Endothelial cell of umbilical vein (primary cell): ENCODE data around the gene SLC35A5. TPM values are rescaled to one million over a fixed set of nuclear protein-coding genes. Genes with fewer than 3 reads are reported as not detected.

ENCODE experiments used
- BruUV-seq: library from RNA; stranded (reverse); fragments of 400-500 nt; replicated peaks from 2 replicates; lab custom pipeline; 2021; lab: Mats Ljungman, UMichigan
- CTCF ChIA-PET: fragments of 300-600, 350-600 bp; sonication (Branson Sonifier 250); formaldehyde crosslinking; loops from one replicate; lab custom pipeline; 2021; ENCODE audit warnings: antibody characterized with exemption, inconsistent platforms; lab: Charles Lee
- POLR2A ChIA-PET: fragments of 300-600, 350-600 bp; sonication (Branson Sonifier 250); formaldehyde crosslinking; loops from one replicate; lab custom pipeline; 2021; ENCODE audit warnings: antibody characterized with exemption, inconsistent platforms; lab: Charles Lee
- DNase-seq: peaks from one replicate; pipeline ENCODE4 v3.0.0-alpha.2; 2011; ENCODE audit warnings: low read depth, low spot score
- FAIRE-seq: peaks from 2 replicates; lab custom pipeline; 2011; peaks lifted over from hg19 to GRCh38; lab: Jason Lieb, UNC
- H2AFZ ChIP-seq: 2 replicates; pipeline ENCODE4 v1.6.0; 2012; ENCODE audit warnings: low read depth, low read length, control low read depth, inconsistent platforms
- H3K27ac ChIP-seq: 2 replicates; pipeline ENCODE4 v1.5.1; 2011; ENCODE audit warnings: low read depth, mild to moderate bottlenecking, control low read depth, low read length, moderate library complexity; ENCODE audit not compliant: insufficient read depth
- H3K27me3 ChIP-seq, 2 experiments: 2 replicates each; pipeline versions ENCODE4 v1.6.0 to v1.6.1; 2011; ENCODE audit warnings: low read length in 2 of 2, mixed read lengths in 1 of 2; ENCODE audit not compliant: control insufficient read depth in 2 of 2, insufficient read depth in 2 of 2
- H3K36me3 ChIP-seq, 2 experiments: 2 replicates in 1 of 2; 3 replicates in 1 of 2; pipeline ENCODE4 v1.5.1; 2011; ENCODE audit warnings: low read length in 2 of 2, mild to moderate bottlenecking in 1 of 2, moderate library complexity in 1 of 2; ENCODE audit not compliant: control insufficient read depth in 2 of 2, insufficient read depth in 2 of 2; ENCODE audit errors: extremely low read depth in 1 of 2
- H3K4me1 ChIP-seq: 3 replicates; pipeline ENCODE4 v1.5.1; 2011; ENCODE audit warnings: mild to moderate bottlenecking, low read length; ENCODE audit not compliant: control insufficient read depth, insufficient read depth; ENCODE audit errors: extremely low read depth
- H3K4me2 ChIP-seq: 2 replicates; pipeline ENCODE4 v1.6.1; 2011; ENCODE audit warnings: low read length, control low read depth, mixed read lengths; ENCODE audit not compliant: insufficient read depth
- H3K4me3 ChIP-seq, 3 experiments: fragments of 200-600 bp in 1 of 3; sonication (generic), shearing (Covaris generic) in 1 of 3; replicated peaks in 1 of 3; 2 replicates each; pipeline ENCODE4 v1.5.1; 2011 to 2016; ENCODE audit warnings: control low read depth in 3 of 3, low read length in 3 of 3, mild to moderate bottlenecking in 2 of 3, inconsistent platforms in 1 of 3, low read depth in 1 of 3, moderate library complexity in 1 of 3; ENCODE audit not compliant: insufficient read depth in 1 of 3
- H3K79me2 ChIP-seq: 2 replicates; pipeline ENCODE4 v1.6.0; 2012; ENCODE audit warnings: low read length, inconsistent platforms; ENCODE audit not compliant: control insufficient read depth, insufficient read depth
- H3K9ac ChIP-seq: replicated peaks from 2 replicates; pipeline ENCODE3; 2011; ENCODE audit warnings: low read length, control low read depth; ENCODE audit not compliant: insufficient read depth; ENCODE audit errors: extremely low read depth
- H3K9me1 ChIP-seq: replicated peaks from 3 replicates; pipeline ENCODE4 v1.6.0; 2011; ENCODE audit warnings: mild to moderate bottlenecking, low read length; ENCODE audit not compliant: control insufficient read depth, insufficient read depth; ENCODE audit errors: extremely low read depth
- H3K9me3 ChIP-seq: replicated peaks from 2 replicates; pipeline ENCODE4 v1.5.1; 2012; ENCODE audit warnings: low read length, inconsistent platforms; ENCODE audit not compliant: control insufficient read depth, insufficient read depth
- H4K20me1 ChIP-seq: replicated peaks from 2 replicates; pipeline ENCODE3; 2011; ENCODE audit warnings: mild to moderate bottlenecking, low read length; ENCODE audit not compliant: control insufficient read depth, insufficient read depth; ENCODE audit errors: extremely low read depth
- CTCF ChIP-seq, 2 donors: IDR thresholded peaks; 1 replicate in 1 of 2; 2 replicates in 1 of 2; pipeline ENCODE4 v1.5.1; 2011; ENCODE audit warnings: low read length in 2 of 2, mild to moderate bottlenecking in 2 of 2, moderate library complexity in 2 of 2, control low read depth in 1 of 2, inconsistent platforms in 1 of 2, low read depth in 1 of 2; ENCODE audit not compliant: insufficient read depth in 1 of 2; ENCODE audit errors: extremely low read depth in 1 of 2
- EZH2 ChIP-seq: IDR thresholded peaks from 2 replicates; pipeline ENCODE4 v1.6.1; 2012; ENCODE audit warnings: borderline replicate concordance, low read depth, mild to moderate bottlenecking, moderate library complexity, low read length, inconsistent platforms; ENCODE audit not compliant: severe bottlenecking
- FOS ChIP-seq: IDR thresholded peaks from 2 replicates; pipeline ENCODE4 v1.6.1; 2011; ENCODE audit warnings: mild to moderate bottlenecking, low read length, moderate library complexity, borderline replicate concordance; ENCODE audit not compliant: insufficient read depth
- GATA2 ChIP-seq: IDR thresholded peaks from 2 replicates; pipeline ENCODE4 v1.7.0; 2011; ENCODE audit warnings: low read depth, mild to moderate bottlenecking, moderate library complexity, mixed read lengths, low read length; ENCODE audit not compliant: insufficient read length, insufficient read depth
- JUN ChIP-seq: IDR thresholded peaks from 2 replicates; pipeline ENCODE4 v1.6.1; 2011; ENCODE audit warnings: borderline replicate concordance, low read depth; ENCODE audit not compliant: insufficient read length, insufficient read depth
- MAX ChIP-seq: IDR thresholded peaks from 2 replicates; pipeline ENCODE4 v1.6.1; 2011; ENCODE audit not compliant: insufficient read depth, insufficient read length
- MYC ChIP-seq: IDR thresholded peaks from one replicate; pipeline ENCODE4 v1.6.1; 2011; ENCODE audit warnings: mild to moderate bottlenecking, low read depth, low read length
- POLR2A ChIP-seq: IDR thresholded peaks from 2 replicates; pipeline ENCODE4 v1.6.1; 2012; ENCODE audit warnings: low read depth, mild to moderate bottlenecking, control low read depth, low read length
- POLR2AphosphoS5 ChIP-seq: IDR thresholded peaks from 2 replicates; pipeline ENCODE4 v1.6.1; 2012; ENCODE audit warnings: low read depth, mild to moderate bottlenecking, control low read depth, low read length, moderate library complexity; ENCODE audit not compliant: insufficient read depth
- dilution Hi-C: fragments of 300-500 bp; cut with MboI; formaldehyde crosslinking; loops from one replicate; pipeline ENCODE4 v1.15.0; 2019; ENCODE audit warnings: low sequenced_read_pairs; ENCODE audit not compliant: extremely low pct_ligation_motif_present
- intact Hi-C: fragments of 100-400 bp; cut with micrococcal nuclease; formaldehyde crosslinking; loops from one replicate; pipeline ENCODE4 v1.10.0; 2022
- polyA plus RNA-seq, 4 experiments: library from polyadenylated mRNA; depleted of rRNA in 3 of 4; stranded (reverse) in 3 of 4; unstranded in 1 of 4; fragments of >200 nt; gene quantifications; 2 replicates each; pipeline versions ENCODE4 v1.2.1 to v1.2.3, GENCODE V29; 2011 to 2012; ENCODE audit warnings: missing spikeins in 1 of 4
- total RNA-seq: library from RNA; stranded (reverse); gene quantifications from 2 replicates; pipeline ENCODE4 v1.2.3, GENCODE V29; 2021

SLC35A5 gene
- total and polyA plus RNA-seq, 2 donors (not counting 3 experiments of a cell fraction or from before 2014, with no cell fraction given) = 25.1 to 40.1 TPM

- Histone ChIP-seq H3K27me3 (no peaks in the 10 kb centered on the region), H3K4me1 (no peaks in the 10 kb centered on the region), H3K4me2 (no peak overlapping the region), H3K9me1 (no peaks in the 10 kb centered on the region), H3K9me3 (no peaks in the 10 kb centered on the region), H2AFZ (no peak overlapping the region), H3K79me2 (no peaks in the 10 kb centered on the region), H3K9ac (no peak overlapping the region), H3K27ac (no peak overlapping the region), H4K20me1 (no peaks in the 10 kb centered on the region), H3K36me3 (peaks cover 0 to 2% of the 10 kb centered on the region in 2 experiments), H3K4me3 (no peak overlapping the region)
- intact Hi-C loops (no loop called here), dilution Hi-C loops (no loop called here)
- no TSS peak for BruUV-seq
- ChIA-PET CTCF (interaction anchor here (1.1 to 3.3 kb wide), 7 partner anchors 10 to 468 kb away, joined by 3 to 22 read pairs (median 5); partner anchors contain the start of gene CCDC80), POLR2A (interaction anchor here (1.0 kb wide), 1 partner anchor 62 kb away, joined by 5 read pairs; no protein-coding TSS in a partner anchor)
- FAIRE-seq (no peak), DNase-seq (no peak)
- TF ChIP-seq JUN (no peak), GATA2 (no peak), CTCF (IDR thresholded peaks at IDR 0.05; ENCODE audit: extremely low read depth in 1 of 2, insufficient read depth in 1 of 2, low read depth in 1 of 2, low read length in 2 of 2) (no peak), MAX (no peak), FOS (no peak), EZH2 (no peak), POLR2A (no peak), POLR2AphosphoS5 (no peak), MYC (no peak)
Measured at GRCh38 chr3:112579232-112579631, 17.4 kb downstream of the SLC35A5 start.
